NT2/D1 (cell line): ENCODE data around the gene NKRF.

Experiments
- SUZ12 ChIP-seq: IDR thresholded peaks from 2 replicates; pipeline ENCODE4 v1.6.1; 2011; ENCODE audit not compliant: insufficient read length, insufficient read depth; ENCODE audit errors: extremely low read depth
- ZNF274 ChIP-seq: IDR thresholded peaks from 2 replicates; pipeline ENCODE4 v1.6.1; 2011; ENCODE audit warnings: mild to moderate bottlenecking, low read depth, low read length

- no peak for TF ChIP-seq ZNF274
- no peak for TF ChIP-seq SUZ12
These were observed 16.4 kb downstream of the NKRF start for GRCh38 chrX:119589810-119590209.
